NCI-H82 (cell line): ENCODE data around the gene LARGE1.
A peak's percentile ranks its signal among the peaks of the same experiment; 100 is the strongest.

Experiments used
- DNase-seq: peaks from one replicate; lab custom pipeline; 2025; lab: John Stamatoyannopoulos, UW

Gene LARGE1

GRCh38 chr22:33361581-33361980 is 558.7 kb downstream of the LARGE1 start:
- DNase-seq = no peak

- peak; percentile 81 for DNase-seq
These were observed 562.3 kb downstream of the LARGE1 start for GRCh38 chr22:33357981-33358399.

- DNase-seq = no peak
These were observed 565.3 kb downstream of the LARGE1 start for GRCh38 chr22:33354928-33355327.

GRCh38 chr22:33353502-33353901 is 566.8 kb downstream of the LARGE1 start:
- DNase-seq = no peak

- DNase-seq = no peak
These were observed 567.5 kb downstream of the LARGE1 start for GRCh38 chr22:33352768-33353167.

GRCh38 chr22:33350961-33351360 is 569.3 kb downstream of the LARGE1 start:
- DNase-seq = no peak

GRCh38 chr22:33350491-33350890 is 569.8 kb downstream of the LARGE1 start:
- DNase-seq = no peak

- DNase-seq = no peak
These were observed 573.3 kb downstream of the LARGE1 start for GRCh38 chr22:33347002-33347401.

- DNase-seq = no peak
These were observed 578.7 kb downstream of the LARGE1 start for GRCh38 chr22:33341611-33342010.

- no peak for DNase-seq
These were observed 582.8 kb downstream of the LARGE1 start for GRCh38 chr22:33337524-33337923.

GRCh38 chr22:33335611-33336279 is 584.5 kb downstream of the LARGE1 start:
- no peak for DNase-seq

- DNase-seq = no peak
These were observed 587.7 kb downstream of the LARGE1 start for GRCh38 chr22:33332538-33332937.

GRCh38 chr22:33331017-33331416 is 589.3 kb downstream of the LARGE1 start:
- DNase-seq = no peak

GRCh38 chr22:33330534-33330933 is 589.7 kb downstream of the LARGE1 start:
- DNase-seq = no peak

GRCh38 chr22:33329398-33329797 is 590.9 kb downstream of the LARGE1 start:
- DNase-seq = no peak

- no peak for DNase-seq
These were observed 591.4 kb downstream of the LARGE1 start for GRCh38 chr22:33328789-33329296.

GRCh38 chr22:33327348-33327860 is 592.9 kb downstream of the LARGE1 start:
- DNase-seq = no peak

- DNase-seq = peak; percentile 6
These were observed 593.6 kb downstream of the LARGE1 start for GRCh38 chr22:33326540-33327295.

GRCh38 chr22:33325232-33326004 is 594.9 kb downstream of the LARGE1 start:
- DNase-seq = no peak

- DNase-seq = no peak
These were observed 596.0 kb downstream of the LARGE1 start for GRCh38 chr22:33324228-33324627.

- no peak for DNase-seq
These were observed 598.8 kb downstream of the LARGE1 start for GRCh38 chr22:33321466-33321865.

GRCh38 chr22:33315954-33316353 is 604.3 kb downstream of the LARGE1 start:
- no peak for DNase-seq
